HUES48 (cell line): ENCODE data around the gene NUDT1.

Experiments used
- H3K27ac ChIP-seq: one replicate; pipeline ENCODE4 v1.7.0; 2013; ENCODE audit warnings: low read depth, low read length, inconsistent platforms
- H3K27me3 ChIP-seq: 2 replicates; pipeline ENCODE4 v1.6.1; 2013; ENCODE audit warnings: mild to moderate bottlenecking, low read length; ENCODE audit not compliant: control insufficient read depth, insufficient read depth
- H3K36me3 ChIP-seq: 2 replicates; pipeline ENCODE4 v1.6.1; 2013; ENCODE audit warnings: low read length; ENCODE audit not compliant: control insufficient read depth, insufficient read depth
- H3K4me1 ChIP-seq: 2 replicates; pipeline ENCODE4 v1.6.1; 2013; ENCODE audit warnings: mild to moderate bottlenecking, low read length; ENCODE audit not compliant: control insufficient read depth, insufficient read depth
- H3K4me3 ChIP-seq: 2 replicates; pipeline ENCODE4 v1.5.1; 2013; ENCODE audit warnings: mild to moderate bottlenecking, low read depth, low read length
- H3K9ac ChIP-seq: 2 replicates; pipeline ENCODE4 v1.6.1; 2013; ENCODE audit warnings: mild to moderate bottlenecking, low read depth, low read length, moderate library complexity
- H3K9me3 ChIP-seq: 2 replicates; pipeline ENCODE4 v1.6.1; 2013; ENCODE audit warnings: low read length; ENCODE audit not compliant: control insufficient read depth, insufficient read depth

Gene NUDT1

GRCh38 chr7:2225336-2225735, 16.7 kb upstream of the NUDT1 start:
- peaks cover 96% of the 10 kb centered on the region for H3K36me3 ChIP-seq

GRCh38 chr7:2225830-2226229, 16.2 kb upstream of the NUDT1 start:
- Histone ChIP-seq H3K36me3 (peaks cover 92% of the 10 kb centered on the region), H3K27ac (no peak overlapping the region), H3K9ac (no peak overlapping the region), H3K9me3 (no peaks in the 10 kb centered on the region), H3K27me3 (no peaks in the 10 kb centered on the region), H3K4me1 (no peaks in the 10 kb centered on the region), H3K4me3 (no peak overlapping the region)

More at GRCh38 chr7:2225336-2225735, 16.7 kb upstream of the NUDT1 start:
- Histone ChIP-seq H3K4me3 (no peak overlapping the region), H3K27me3 (no peaks in the 10 kb centered on the region), H3K4me1 (no peaks in the 10 kb centered on the region), H3K9me3 (no peaks in the 10 kb centered on the region), H3K27ac (no peak overlapping the region), H3K9ac (no peak overlapping the region)

- Histone ChIP-seq H3K27ac (no peak overlapping the region), H3K27me3 (no peaks in the 10 kb centered on the region), H3K9me3 (no peaks in the 10 kb centered on the region), H3K9ac (no peak overlapping the region), H3K4me3 (no peak overlapping the region), H3K36me3 (peaks cover 75% of the 10 kb centered on the region), H3K4me1 (peaks cover 5% of the 10 kb centered on the region; the same call in 1 of the 2 replicates)
Measured at GRCh38 chr7:2227699-2228098, 14.3 kb upstream of the NUDT1 start.

- Histone ChIP-seq H3K27me3 (no peaks in the 10 kb centered on the region), H3K36me3 (peaks cover 63% of the 10 kb centered on the region), H3K4me3 (no peak overlapping the region), H3K27ac (no peak overlapping the region), H3K9ac (no peak overlapping the region), H3K9me3 (no peaks in the 10 kb centered on the region), H3K4me1 (peaks cover 9% of the 10 kb centered on the region; the same call in 1 of the 2 replicates)
Measured at GRCh38 chr7:2228921-2229320, 13.1 kb upstream of the NUDT1 start.

- H3K36me3 ChIP-seq, result peaks cover 63% of the 10 kb centered on the region
- no peak overlapping the region for H3K4me3 ChIP-seq
- 0 out of 2 replicates have a peak overlapping the region, but pooled peaks have one; percentile 14 for H3K9ac ChIP-seq
- peaks cover 9% of the 10 kb centered on the region; the same call in 1 of the 2 replicates for H3K4me1 ChIP-seq
- no peaks in the 10 kb centered on the region for H3K9me3 ChIP-seq
- no peaks in the 10 kb centered on the region for H3K27me3 ChIP-seq
- H3K27ac ChIP-seq, result no peak overlapping the region
Measured at GRCh38 chr7:2229467-2229866, 12.6 kb upstream of the NUDT1 start.

GRCh38 chr7:2230226-2230625, 11.8 kb upstream of the NUDT1 start:
- no peak overlapping the region for H3K9ac ChIP-seq
- no peak overlapping the region for H3K27ac ChIP-seq
- no peak overlapping the region for H3K4me3 ChIP-seq
- no peaks in the 10 kb centered on the region for H3K27me3 ChIP-seq
- H3K36me3 ChIP-seq, result peaks cover 63% of the 10 kb centered on the region
- H3K9me3 ChIP-seq, result no peaks in the 10 kb centered on the region
- H3K4me1 ChIP-seq, result peaks cover 9% of the 10 kb centered on the region; the same call in 1 of the 2 replicates

- Histone ChIP-seq H3K27me3 (no peaks in the 10 kb centered on the region), H3K9me3 (no peaks in the 10 kb centered on the region), H3K27ac (no peak overlapping the region), H3K9ac (no peak overlapping the region), H3K36me3 (peaks cover 63% of the 10 kb centered on the region), H3K4me3 (no peak overlapping the region), H3K4me1 (peaks cover 9% of the 10 kb centered on the region; the same call in 1 of the 2 replicates)
Measured at GRCh38 chr7:2230882-2231281, 11.1 kb upstream of the NUDT1 start.

GRCh38 chr7:2231992-2232765, 9.8 kb upstream of the NUDT1 start:
- Histone ChIP-seq H3K9ac (peak overlapping the region; percentile 82), H3K4me1 (peaks cover 9% of the 10 kb centered on the region; the same call in 1 of the 2 replicates), H3K4me3 (peak overlapping the region; percentile 87), H3K27ac (peak overlapping the region; percentile 71), H3K27me3 (no peaks in the 10 kb centered on the region), H3K36me3 (peaks cover 63% of the 10 kb centered on the region), H3K9me3 (no peaks in the 10 kb centered on the region)

GRCh38 chr7:2232766-2233520, 9.1 kb upstream of the NUDT1 start, which contains the start of gene MAD1L1:
Gene MAD1L1 (minus strand): TSS chr7:2232945. CDS start chr7:2230133, 2,812 bp downstream.
- peak within 1 kb of the TSS; percentile 87 for H3K4me3 ChIP-seq
- peak within 1 kb of the TSS; percentile 71 for H3K27ac ChIP-seq
- peak within 1 kb of the TSS; percentile 82 for H3K9ac ChIP-seq
- no peaks in the 10 kb centered on the region for H3K9me3 ChIP-seq
- peaks cover 9% of the 10 kb centered on the region; the same call in 1 of the 2 replicates for H3K4me1 ChIP-seq
- H3K27me3 ChIP-seq, result no peaks in the 10 kb centered on the region
- peaks cover 63% of the 10 kb centered on the region for H3K36me3 ChIP-seq

- no peaks in the 10 kb centered on the region for H3K9me3 ChIP-seq
- H3K36me3 ChIP-seq, result peaks cover 60% of the 10 kb centered on the region
- H3K4me3 ChIP-seq, result no peak overlapping the region
- H3K4me1 ChIP-seq, result peaks cover 9% of the 10 kb centered on the region; the same call in 1 of the 2 replicates
- no peaks in the 10 kb centered on the region for H3K27me3 ChIP-seq
- no peak overlapping the region for H3K9ac ChIP-seq
- H3K27ac ChIP-seq, result no peak overlapping the region
Measured at GRCh38 chr7:2233926-2234325, 8.1 kb upstream of the NUDT1 start.
